ENCODE data around the gene GLI2. TPM values are rescaled to one million over a fixed set of nuclear protein-coding genes. Genes with fewer than 3 reads are reported as not detected.

Gene GLI2
- total RNA-seq, 1 donor from 2014 or later, result not detected

DNA sequence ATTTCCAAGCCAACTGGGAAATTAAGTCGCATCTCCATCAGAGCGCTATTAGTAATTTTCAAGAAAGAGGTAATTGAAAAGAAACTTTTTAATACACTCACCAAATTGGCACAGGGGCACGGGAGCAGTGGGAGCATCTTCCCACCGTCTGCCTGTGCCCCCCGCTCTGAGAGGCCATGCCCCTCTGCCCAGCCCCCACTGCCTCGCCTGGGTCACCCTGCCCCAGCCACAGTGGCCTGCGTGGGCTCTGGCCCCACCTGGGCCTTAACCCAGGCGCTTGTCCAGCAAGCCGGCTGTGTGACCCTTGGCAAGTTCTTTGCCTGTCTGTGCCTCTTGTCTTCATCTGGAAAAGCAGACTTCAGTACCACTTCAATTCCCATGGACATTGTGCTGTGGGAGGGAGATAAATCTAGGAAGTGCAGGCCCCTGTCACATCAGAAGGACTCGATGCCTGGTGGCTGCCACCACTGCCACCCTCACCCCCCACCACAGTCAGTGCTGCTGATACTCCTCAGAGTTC, 31.9 kb downstream of the GLI2 start:
- DNase-seq (no peak), ATAC-seq (ENCODE audit: low read depth) (no peak)
- ChIA-PET POLR2A (no interaction called here), CTCF (no interaction called here)
- TF ChIP-seq, protein P1, sequence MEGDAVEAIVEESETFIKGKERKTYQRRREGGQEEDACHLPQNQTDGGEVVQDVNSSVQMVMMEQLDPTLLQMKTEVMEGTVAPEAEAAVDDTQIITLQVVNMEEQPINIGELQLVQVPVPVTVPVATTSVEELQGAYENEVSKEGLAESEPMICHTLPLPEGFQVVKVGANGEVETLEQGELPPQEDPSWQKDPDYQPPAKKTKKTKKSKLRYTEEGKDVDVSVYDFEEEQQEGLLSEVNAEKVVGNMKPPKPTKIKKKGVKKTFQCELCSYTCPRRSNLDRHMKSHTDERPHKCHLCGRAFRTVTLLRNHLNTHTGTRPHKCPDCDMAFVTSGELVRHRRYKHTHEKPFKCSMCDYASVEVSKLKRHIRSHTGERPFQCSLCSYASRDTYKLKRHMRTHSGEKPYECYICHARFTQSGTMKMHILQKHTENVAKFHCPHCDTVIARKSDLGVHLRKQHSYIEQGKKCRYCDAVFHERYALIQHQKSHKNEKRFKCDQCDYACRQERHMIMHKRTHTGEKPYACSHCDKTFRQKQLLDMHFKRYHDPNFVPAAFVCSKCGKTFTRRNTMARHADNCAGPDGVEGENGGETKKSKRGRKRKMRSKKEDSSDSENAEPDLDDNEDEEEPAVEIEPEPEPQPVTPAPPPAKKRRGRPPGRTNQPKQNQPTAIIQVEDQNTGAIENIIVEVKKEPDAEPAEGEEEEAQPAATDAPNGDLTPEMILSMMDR (IDR thresholded peaks at IDR 0.05), result no peak
- Mint-ChIP-seq H3K9me3 (no peaks in the 10 kb centered on the region), H3K27me3 (no peaks in the 10 kb centered on the region), H3K27ac (no peak overlapping the region), H3K36me3 (ENCODE audit: low read depth) (no peaks in the 10 kb centered on the region), H3K4me1 (no peaks in the 10 kb centered on the region), H3K4me3 (no peak overlapping the region)
- intact Hi-C loops (cut with micrococcal nuclease), result no loop called here

DNA sequence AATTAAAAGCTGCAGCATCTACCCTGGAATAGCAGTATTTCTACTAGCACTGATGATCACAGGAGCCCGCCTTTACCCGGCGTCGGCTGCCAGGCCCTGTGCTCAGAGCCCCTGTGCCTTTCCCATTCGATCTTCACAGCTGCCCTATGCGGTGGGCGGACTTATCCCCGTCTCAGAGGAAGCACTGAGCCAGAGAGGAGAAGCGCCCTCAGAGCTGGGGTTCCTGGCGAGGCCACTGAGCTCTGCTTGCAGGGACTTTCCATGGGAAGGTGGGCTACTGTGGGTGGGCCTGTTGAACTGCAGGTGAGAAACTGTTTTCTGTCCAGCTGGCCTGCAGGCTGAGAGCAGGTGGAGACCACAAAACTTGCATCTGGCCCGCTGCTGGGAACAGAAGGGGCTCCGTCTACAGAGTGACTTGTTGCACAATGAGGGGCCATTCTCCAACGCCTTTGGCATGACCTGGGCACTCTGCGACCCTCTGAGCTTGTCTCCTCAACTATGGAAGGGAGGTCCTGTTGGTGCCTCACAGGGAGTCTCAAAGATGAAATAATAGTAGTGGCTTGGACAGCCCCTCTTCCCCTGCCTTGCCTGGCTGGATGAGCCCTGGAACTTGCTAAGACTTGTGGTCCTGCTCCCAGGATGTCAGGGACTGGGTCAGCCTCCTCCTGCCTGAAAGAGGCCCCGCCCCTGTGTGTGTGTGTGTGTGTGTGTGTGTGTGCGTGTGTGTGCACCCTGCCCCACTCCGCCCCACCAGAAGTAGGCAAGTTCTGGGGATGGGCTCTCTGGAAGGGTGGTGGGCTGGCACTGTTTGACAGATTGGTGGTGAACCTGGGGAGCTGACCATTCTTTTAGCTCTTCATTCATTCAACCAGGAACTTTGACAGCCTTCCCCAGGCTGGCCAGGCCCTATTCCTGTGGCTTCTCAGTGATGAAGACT, 32.7 kb downstream of the GLI2 start:
- no peak for DNase-seq

DNA sequence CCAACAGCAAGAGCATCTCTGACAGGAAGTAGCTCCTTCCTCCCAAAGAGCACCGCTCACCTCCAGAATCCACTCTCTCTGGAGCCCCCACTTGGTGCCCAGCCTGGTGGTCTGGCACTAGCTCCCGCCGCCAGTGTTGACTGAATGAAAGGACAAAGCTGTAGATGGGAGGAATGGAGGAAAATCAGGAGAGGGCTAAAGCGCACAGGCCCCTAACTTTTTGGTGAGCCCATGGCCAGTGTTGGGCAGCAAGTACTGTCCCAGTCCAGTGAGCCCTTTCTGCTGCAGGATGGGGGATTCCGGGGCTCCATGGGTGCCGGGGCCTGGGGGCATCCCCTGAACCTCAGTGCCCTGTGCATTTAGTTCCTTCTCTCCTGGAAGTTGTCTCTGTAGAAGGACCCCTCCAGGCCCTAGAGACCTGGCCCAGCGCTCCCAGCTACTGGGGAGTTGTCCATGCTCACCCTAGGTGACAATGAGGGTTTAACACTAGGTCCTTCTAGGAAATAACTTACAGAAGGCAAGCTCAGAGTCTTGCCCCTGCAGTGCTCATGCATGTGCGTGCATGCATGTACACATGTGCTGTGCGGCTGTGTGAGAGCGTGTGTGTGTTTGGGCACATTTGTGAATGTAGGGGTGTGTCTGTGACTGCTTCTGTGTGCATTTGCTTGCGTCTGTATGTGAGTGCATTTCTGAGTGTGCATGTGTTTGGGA, 33.6 kb downstream of the GLI2 start:
- no peak for ATAC-seq (ENCODE audit: low read depth)
- H3K4me3 Mint-ChIP-seq, result no peak overlapping the region
- H3K36me3 Mint-ChIP-seq (ENCODE audit: low read depth), result no peaks in the 10 kb centered on the region
- no peak overlapping the region for H3K27ac Mint-ChIP-seq
- DNase-seq, result no peak
- no peaks in the 10 kb centered on the region for H3K27me3 Mint-ChIP-seq
- H3K9me3 Mint-ChIP-seq, result no peaks in the 10 kb centered on the region
- no peaks in the 10 kb centered on the region for H3K4me1 Mint-ChIP-seq
- intact Hi-C loops (cut with micrococcal nuclease), result no loop called here
- ChIA-PET CTCF (no interaction called here), POLR2A (no interaction called here)
- TF ChIP-seq, protein P1 (IDR thresholded peaks at IDR 0.05), result no peak

More for the DNA sequence above, 32.7 kb downstream of the GLI2 start:
- ChIA-PET POLR2A (no interaction called here), CTCF (no interaction called here)
- no peaks in the 10 kb centered on the region for H3K4me1 Mint-ChIP-seq
- TF ChIP-seq, protein P1 (IDR thresholded peaks at IDR 0.05), result no peak
- H3K27me3 Mint-ChIP-seq, result no peaks in the 10 kb centered on the region
- no peak overlapping the region for H3K4me3 Mint-ChIP-seq
- no peak overlapping the region for H3K27ac Mint-ChIP-seq
- no peak for ATAC-seq (ENCODE audit: low read depth)
- no peaks in the 10 kb centered on the region for H3K36me3 Mint-ChIP-seq (ENCODE audit: low read depth)
- no peaks in the 10 kb centered on the region for H3K9me3 Mint-ChIP-seq
- intact Hi-C loops (cut with micrococcal nuclease), result no loop called here

- no peaks in the 10 kb centered on the region for H3K27me3 Mint-ChIP-seq
- H3K36me3 Mint-ChIP-seq (ENCODE audit: low read depth), result no peaks in the 10 kb centered on the region
- ATAC-seq (ENCODE audit: low read depth) (no peak), DNase-seq (no peak)
- no peaks in the 10 kb centered on the region for H3K9me3 Mint-ChIP-seq
- POLR2A ChIA-PET, result no interaction called here
- CTCF ChIA-PET, result no interaction called here
- TF ChIP-seq, protein P1 (IDR thresholded peaks at IDR 0.05), result no peak
- no peak overlapping the region for H3K27ac Mint-ChIP-seq
- no peak overlapping the region for H3K4me3 Mint-ChIP-seq
- intact Hi-C loops (cut with micrococcal nuclease), result no loop called here
- no peaks in the 10 kb centered on the region for H3K4me1 Mint-ChIP-seq
Observed at GRCh38 chr2:120769787-120770120, 34.1 kb downstream of the GLI2 start.

DNA sequence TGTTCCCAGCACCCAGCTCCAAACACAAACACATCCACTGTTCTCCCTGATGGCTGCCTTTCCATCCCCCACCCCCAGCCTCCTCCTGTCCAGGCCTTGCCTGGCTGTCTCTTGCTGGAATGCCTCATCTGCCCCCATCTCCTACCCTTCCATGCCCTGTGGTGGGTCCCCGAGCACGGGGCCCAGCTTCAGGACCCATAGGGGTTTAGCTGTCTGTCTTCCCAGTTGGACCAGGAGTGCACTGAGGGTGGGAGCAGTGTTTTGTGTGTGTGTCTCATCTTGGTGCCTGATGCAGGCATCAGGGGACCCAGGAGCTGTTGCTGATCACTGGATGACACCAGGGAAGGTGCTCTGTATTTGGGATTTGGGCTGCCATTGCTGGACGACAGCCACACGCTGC, 34.5 kb downstream of the GLI2 start:
- Mint-ChIP-seq H3K27me3 (no peaks in the 10 kb centered on the region), H3K9me3 (no peaks in the 10 kb centered on the region), H3K4me1 (no peaks in the 10 kb centered on the region), H3K4me3 (no peak overlapping the region), H3K36me3 (ENCODE audit: low read depth) (no peaks in the 10 kb centered on the region), H3K27ac (no peak overlapping the region)
- ATAC-seq (ENCODE audit: low read depth) (no peak), DNase-seq (no peak)
- intact Hi-C loops (cut with micrococcal nuclease), result no loop called here
- TF ChIP-seq, protein P1 (IDR thresholded peaks at IDR 0.05), result no peak
- CTCF ChIA-PET, result no interaction called here
- POLR2A ChIA-PET, result no interaction called here

All from activated B cell treated with CpG ODN at 0.5 μM for 24 hours (primary cell).